ENCODE results near the gene ARHGAP27. TPM values are rescaled to one million over a fixed set of nuclear protein-coding genes. Genes with fewer than 3 reads are reported as not detected.
A peak's percentile ranks its signal among the peaks of the same experiment; 100 is the strongest.
"Not testable (repeated sequence)": the region's sequence is repeated elsewhere in the genome, so short reads cannot be mapped to it uniquely, and the experiment has no call there.

The ARHGAP27 gene
- total RNA-seq, 2 experiments from 2014 or later = 100 to 106 TPM

- CTCF ChIA-PET; ATAC-seq; H3K4me3 Mint-ChIP-seq; H3K27me3 Mint-ChIP-seq (ENCODE audit: low read depth); POLR2A ChIA-PET; DNase-seq; H3K9me3 Mint-ChIP-seq (ENCODE audit: insufficient read depth); H3K27ac Mint-ChIP-seq: not testable (repeated sequence)
- Mint-ChIP-seq H3K36me3 (ENCODE audit: low read depth) (peaks cover 37% of the 10 kb centered on the region), H3K4me1 (ENCODE audit: low read depth) (peaks cover 13% of the 10 kb centered on the region)
Measured at GRCh38 chr17:45452329-45453224, 19.9 kb upstream of the ARHGAP27 start.

- CTCF ChIA-PET; H3K27me3 Mint-ChIP-seq (ENCODE audit: low read depth); H3K4me3 Mint-ChIP-seq; H3K9me3 Mint-ChIP-seq (ENCODE audit: insufficient read depth); DNase-seq; H3K27ac Mint-ChIP-seq; POLR2A ChIA-PET: not testable (repeated sequence)
- H3K36me3 Mint-ChIP-seq (ENCODE audit: low read depth) = peaks cover 37% of the 10 kb centered on the region
- ATAC-seq = peak; percentile 25
- peaks cover 20% of the 10 kb centered on the region for H3K4me1 Mint-ChIP-seq (ENCODE audit: low read depth)
Measured at GRCh38 chr17:45451660-45452059, 19.0 kb upstream of the ARHGAP27 start.

GRCh38 chr17:45451131-45451530, 18.5 kb upstream of the ARHGAP27 start:
- ATAC-seq (no peak), DNase-seq (no peak)
- POLR2A ChIA-PET = interaction anchor here (0.6 kb wide), 1 partner anchor 108 kb away, joined by 3 read pairs; no protein-coding TSS in a partner anchor
- Mint-ChIP-seq H3K4me3 (no peak overlapping the region), H3K36me3 (ENCODE audit: low read depth) (peaks cover 32% of the 10 kb centered on the region), H3K4me1 (ENCODE audit: low read depth) (peaks cover 23% of the 10 kb centered on the region), H3K9me3 (ENCODE audit: insufficient read depth) (no peaks in the 10 kb centered on the region), H3K27ac (no peak overlapping the region), H3K27me3 (ENCODE audit: low read depth) (no peaks in the 10 kb centered on the region)
- CTCF ChIA-PET = no interaction called here

GRCh38 chr17:45449708-45450329, 17.1 kb upstream of the ARHGAP27 start:
- H3K27ac Mint-ChIP-seq; H3K4me3 Mint-ChIP-seq; ATAC-seq; DNase-seq; H3K27me3 Mint-ChIP-seq (ENCODE audit: low read depth); CTCF ChIA-PET; POLR2A ChIA-PET; H3K9me3 Mint-ChIP-seq (ENCODE audit: insufficient read depth): not testable (repeated sequence)
- H3K36me3 Mint-ChIP-seq (ENCODE audit: low read depth) = peaks cover 34% of the 10 kb centered on the region
- peaks cover 35% of the 10 kb centered on the region for H3K4me1 Mint-ChIP-seq (ENCODE audit: low read depth)

GRCh38 chr17:45449260-45449659, 16.6 kb upstream of the ARHGAP27 start:
- CTCF ChIA-PET; H3K27me3 Mint-ChIP-seq (ENCODE audit: low read depth); ATAC-seq; H3K9me3 Mint-ChIP-seq (ENCODE audit: insufficient read depth); DNase-seq; H3K4me3 Mint-ChIP-seq; H3K27ac Mint-ChIP-seq; POLR2A ChIA-PET: not testable (repeated sequence)
- Mint-ChIP-seq H3K4me1 (ENCODE audit: low read depth) (peaks cover 39% of the 10 kb centered on the region), H3K36me3 (ENCODE audit: low read depth) (peaks cover 31% of the 10 kb centered on the region)

- CTCF ChIA-PET; H3K9me3 Mint-ChIP-seq (ENCODE audit: insufficient read depth); H3K27me3 Mint-ChIP-seq (ENCODE audit: low read depth); POLR2A ChIA-PET; H3K27ac Mint-ChIP-seq; H3K4me3 Mint-ChIP-seq; ATAC-seq; DNase-seq: not testable (repeated sequence)
- Mint-ChIP-seq H3K4me1 (ENCODE audit: low read depth) (peaks cover 40% of the 10 kb centered on the region), H3K36me3 (ENCODE audit: low read depth) (peaks cover 31% of the 10 kb centered on the region)
Measured at GRCh38 chr17:45448483-45448882, 15.8 kb upstream of the ARHGAP27 start.

GRCh38 chr17:45448066-45448465, 15.4 kb upstream of the ARHGAP27 start:
- CTCF ChIA-PET; DNase-seq; H3K27ac Mint-ChIP-seq; POLR2A ChIA-PET; H3K27me3 Mint-ChIP-seq (ENCODE audit: low read depth); H3K9me3 Mint-ChIP-seq (ENCODE audit: insufficient read depth); H3K4me3 Mint-ChIP-seq; ATAC-seq: not testable (repeated sequence)
- peaks cover 31% of the 10 kb centered on the region for H3K36me3 Mint-ChIP-seq (ENCODE audit: low read depth)
- peaks cover 40% of the 10 kb centered on the region for H3K4me1 Mint-ChIP-seq (ENCODE audit: low read depth)

GRCh38 chr17:45447650-45448049, 15.0 kb upstream of the ARHGAP27 start:
- Mint-ChIP-seq H3K4me1 (ENCODE audit: low read depth) (peaks cover 40% of the 10 kb centered on the region), H3K36me3 (ENCODE audit: low read depth) (peaks cover 31% of the 10 kb centered on the region)
- H3K9me3 Mint-ChIP-seq (ENCODE audit: insufficient read depth); POLR2A ChIA-PET; H3K4me3 Mint-ChIP-seq; DNase-seq; CTCF ChIA-PET; H3K27me3 Mint-ChIP-seq (ENCODE audit: low read depth); H3K27ac Mint-ChIP-seq; ATAC-seq: not testable (repeated sequence)

- Mint-ChIP-seq H3K36me3 (ENCODE audit: low read depth) (peaks cover 31% of the 10 kb centered on the region), H3K4me1 (ENCODE audit: low read depth) (peaks cover 40% of the 10 kb centered on the region)
- H3K27me3 Mint-ChIP-seq (ENCODE audit: low read depth); H3K9me3 Mint-ChIP-seq (ENCODE audit: insufficient read depth); ATAC-seq; H3K27ac Mint-ChIP-seq; H3K4me3 Mint-ChIP-seq; DNase-seq: not testable (repeated sequence)
- ChIA-PET CTCF (interaction anchor here (1.2 kb wide), 2 partner anchors 19 to 62 kb away, joined by 3 to 5 read pairs; no protein-coding TSS in a partner anchor), POLR2A (interaction anchor here (0.8 kb wide), 1 partner anchor 138 kb away, joined by 4 read pairs; no protein-coding TSS in a partner anchor)
Measured at GRCh38 chr17:45446872-45447625, 14.4 kb upstream of the ARHGAP27 start.

GRCh38 chr17:45445901-45446743, 13.5 kb upstream of the ARHGAP27 start:
- ATAC-seq = peak; percentile 95
- ChIA-PET POLR2A (interaction anchor here (0.8 kb wide), 1 partner anchor 138 kb away, joined by 4 read pairs; no protein-coding TSS in a partner anchor), CTCF (interaction anchor here (1.2 kb wide), 2 partner anchors 18 to 61 kb away, joined by 3 to 5 read pairs; no protein-coding TSS in a partner anchor)
- H3K4me1 Mint-ChIP-seq (ENCODE audit: low read depth) = peaks cover 42% of the 10 kb centered on the region
- not testable (repeated sequence) for H3K9me3 Mint-ChIP-seq (ENCODE audit: insufficient read depth); H3K27me3 Mint-ChIP-seq (ENCODE audit: low read depth)
- H3K4me3 Mint-ChIP-seq = peak overlapping the region; percentile 58
- peak overlapping the region; percentile 83 for H3K27ac Mint-ChIP-seq
- DNase-seq = peak; percentile 64
- peaks cover 31% of the 10 kb centered on the region for H3K36me3 Mint-ChIP-seq (ENCODE audit: low read depth)

Data from activated CD8-positive, alpha-beta T cell treated with anti-CD3 and anti-CD28 coated beads, Interleukin-2, amount 10 ng/mL, durations not matched to agents 7 days and 5 days (primary cell).